ENCODE data around the gene PPP1R13B. TPM values are rescaled to one million over a fixed set of nuclear protein-coding genes. Genes with fewer than 3 reads are reported as not detected.

PPP1R13B gene
- total and polyA plus RNA-seq, 7 experiments from 2014 or later, result 3.3 to 26.8 (median 16.9) TPM

GRCh38 chr14:103872481-103873113 is 25.2 kb upstream of the PPP1R13B start:
- Mint-ChIP-seq H3K4me1 (peaks cover 11 to 15% (median 13%) of the 10 kb centered on the region in 7 donors), H3K4me3 (peak overlapping the region; percentile 77 to 90 (median 83)), H3K36me3 (peaks cover 0 to 2% (median 0%) of the 10 kb centered on the region in 5 donors), H3K27me3 (no peaks in the 10 kb centered on the region), H3K9me3 (peaks cover 0 to 5% (median 0%) of the 10 kb centered on the region in 11 donors), H3K27ac (peak overlapping the region; percentile 66 to 93 (median 78))
- Histone ChIP-seq H3K4me1 (ENCODE audit: control insufficient read depth in 2 of 2, insufficient read depth in 2 of 2, low read length in 2 of 2) (peaks cover 5 to 9% of the 10 kb centered on the region in 2 donors), H3K36me3 (ENCODE audit: control insufficient read depth in 2 of 3, insufficient read depth in 3 of 3, low read length in 3 of 3) (no peaks in the 10 kb centered on the region), H3K4me3 (ENCODE audit: low read length) (peak overlapping the region; percentile 70), H3K27me3 (ENCODE audit: control insufficient read depth in 2 of 2, insufficient read depth in 2 of 2, low read length in 2 of 2) (no peaks in the 10 kb centered on the region), H3K9me3 (ENCODE audit: control insufficient read depth in 2 of 3, low read length in 3 of 3) (no peaks in the 10 kb centered on the region), H3K27ac (ENCODE audit: low read depth, low read length) (peak overlapping the region; percentile 70)
- ChIA-PET POLR2A (interaction anchor here (0.6 to 1.1 kb wide), 3 partner anchors 8 to 251 kb away, joined by 3 to 5 read pairs (median 3); no protein-coding TSS in a partner anchor), CTCF (interaction anchor here (0.7 kb wide), 1 partner anchor 63 kb away, joined by 3 read pairs; no protein-coding TSS in a partner anchor)
- DNase-seq, result peak in 5 of 9 donors; percentile 9 to 33 (median 23)
- peak; percentile 52 for ATAC-seq
- intact Hi-C loops (cut with micrococcal nuclease), result loop anchor here (1.0 kb wide), 2 partner anchors 25 to 49 kb away; partner anchors contain the start of gene PPP1R13B (in 2 of the 2)

- Mint-ChIP-seq H3K27me3 (no peaks in the 10 kb centered on the region), H3K4me1 (peaks cover 10 to 15% (median 12%) of the 10 kb centered on the region in 7 donors), H3K27ac (peak overlapping the region; percentile 66 to 93 (median 78)), H3K9me3 (peaks cover 0 to 5% (median 0%) of the 10 kb centered on the region in 11 donors), H3K36me3 (peaks cover 0 to 2% (median 0%) of the 10 kb centered on the region in 5 donors), H3K4me3 (peak overlapping the region; percentile 77 to 90 (median 83))
- ATAC-seq, result peak; percentile 90
- peak; percentile 51 to 87 (median 67) for DNase-seq
- H3K27me3 ChIP-seq (ENCODE audit: control insufficient read depth in 2 of 2, insufficient read depth in 2 of 2, low read length in 2 of 2), result no peaks in the 10 kb centered on the region
- intact Hi-C loops (cut with micrococcal nuclease), result loop anchor here (1.0 kb wide), 2 partner anchors 25 to 49 kb away; partner anchors contain the start of gene PPP1R13B (in 2 of the 2)
- H3K9me3 ChIP-seq (ENCODE audit: control insufficient read depth in 2 of 3, low read length in 3 of 3), result no peaks in the 10 kb centered on the region
- peak overlapping the region; percentile 70 for H3K27ac ChIP-seq (ENCODE audit: low read depth, low read length)
- peak overlapping the region; percentile 70 for H3K4me3 ChIP-seq (ENCODE audit: low read length)
- H3K4me1 ChIP-seq (ENCODE audit: control insufficient read depth in 2 of 2, insufficient read depth in 2 of 2, low read length in 2 of 2), result peaks cover 5 to 9% of the 10 kb centered on the region in 2 donors
- CTCF ChIA-PET, result interaction anchor here (1.0 kb wide), 1 partner anchor 7 kb away, joined by 3 read pairs; no protein-coding TSS in a partner anchor
- POLR2A ChIA-PET, result interaction anchor here (1.1 kb wide), 1 partner anchor 9 kb away, joined by 3 read pairs; no protein-coding TSS in a partner anchor
- no peaks in the 10 kb centered on the region for H3K36me3 ChIP-seq (ENCODE audit: control insufficient read depth in 2 of 3, insufficient read depth in 3 of 3, low read length in 3 of 3)
These were observed 24.5 kb upstream of the PPP1R13B start for GRCh38 chr14:103871596-103872480.

GRCh38 chr14:103870891-103871595 is 23.7 kb upstream of the PPP1R13B start:
- H3K4me3 Mint-ChIP-seq, result peak overlapping the region in 9 of 10 donors; percentile 41 to 89 (median 77)
- H3K27me3 Mint-ChIP-seq, result no peaks in the 10 kb centered on the region
- Histone ChIP-seq H3K4me1 (ENCODE audit: control insufficient read depth in 2 of 2, insufficient read depth in 2 of 2, low read length in 2 of 2) (peaks cover 5 to 9% of the 10 kb centered on the region in 2 donors), H3K4me3 (ENCODE audit: low read length) (no peak overlapping the region), H3K36me3 (ENCODE audit: control insufficient read depth in 2 of 3, insufficient read depth in 3 of 3, low read length in 3 of 3) (no peaks in the 10 kb centered on the region), H3K9me3 (ENCODE audit: control insufficient read depth in 2 of 3, low read length in 3 of 3) (no peaks in the 10 kb centered on the region), H3K27me3 (ENCODE audit: control insufficient read depth in 2 of 2, insufficient read depth in 2 of 2, low read length in 2 of 2) (no peaks in the 10 kb centered on the region), H3K27ac (ENCODE audit: low read depth, low read length) (peak overlapping the region; percentile 70)
- H3K27ac Mint-ChIP-seq, result no peak overlapping the region
- ChIA-PET CTCF (interaction anchor here (1.0 kb wide), 1 partner anchor 8 kb away, joined by 3 read pairs; no protein-coding TSS in a partner anchor), POLR2A (no interaction called here)
- intact Hi-C loops (cut with micrococcal nuclease), result no loop called here
- H3K9me3 Mint-ChIP-seq, result peaks cover 0 to 5% (median 0%) of the 10 kb centered on the region in 11 donors
- DNase-seq (no peak), ATAC-seq (no peak)
- H3K36me3 Mint-ChIP-seq, result peaks cover 0 to 2% (median 0%) of the 10 kb centered on the region in 5 donors
- H3K4me1 Mint-ChIP-seq, result peaks cover 10 to 15% (median 12%) of the 10 kb centered on the region in 7 donors

GRCh38 chr14:103870144-103870876 is 22.9 kb upstream of the PPP1R13B start:
- no peak overlapping the region for H3K27ac ChIP-seq (ENCODE audit: low read depth, low read length)
- H3K9me3 Mint-ChIP-seq, result peaks cover 0 to 5% (median 0%) of the 10 kb centered on the region in 11 donors
- ChIA-PET CTCF (interaction anchor here (1.0 kb wide), 1 partner anchor 9 kb away, joined by 3 read pairs; no protein-coding TSS in a partner anchor), POLR2A (no interaction called here)
- H3K36me3 Mint-ChIP-seq, result peaks cover 0 to 2% (median 0%) of the 10 kb centered on the region in 5 donors
- ATAC-seq (no peak), DNase-seq (no peak)
- intact Hi-C loops (cut with micrococcal nuclease), result no loop called here
- no peak overlapping the region for H3K4me3 ChIP-seq (ENCODE audit: low read length)
- H3K36me3 ChIP-seq (ENCODE audit: control insufficient read depth in 2 of 3, insufficient read depth in 3 of 3, low read length in 3 of 3), result no peaks in the 10 kb centered on the region
- H3K27ac Mint-ChIP-seq, result no peak overlapping the region
- peaks cover 10 to 15% (median 12%) of the 10 kb centered on the region in 7 donors for H3K4me1 Mint-ChIP-seq
- H3K4me1 ChIP-seq (ENCODE audit: control insufficient read depth in 2 of 2, insufficient read depth in 2 of 2, low read length in 2 of 2), result peaks cover 5 to 9% of the 10 kb centered on the region in 2 donors
- no peaks in the 10 kb centered on the region for H3K27me3 ChIP-seq (ENCODE audit: control insufficient read depth in 2 of 2, insufficient read depth in 2 of 2, low read length in 2 of 2)
- H3K9me3 ChIP-seq (ENCODE audit: control insufficient read depth in 2 of 3, low read length in 3 of 3), result no peaks in the 10 kb centered on the region
- H3K4me3 Mint-ChIP-seq, result peak overlapping the region in 1 of 10 donors; percentile 42
- no peaks in the 10 kb centered on the region for H3K27me3 Mint-ChIP-seq

- ChIA-PET POLR2A (no interaction called here), CTCF (no interaction called here)
- no peaks in the 10 kb centered on the region for H3K27me3 ChIP-seq (ENCODE audit: control insufficient read depth in 2 of 2, insufficient read depth in 2 of 2, low read length in 2 of 2)
- Mint-ChIP-seq H3K4me1 (peaks cover 5 to 10% (median 7%) of the 10 kb centered on the region in 7 donors), H3K27me3 (no peaks in the 10 kb centered on the region), H3K36me3 (no peaks in the 10 kb centered on the region), H3K4me3 (no peak overlapping the region), H3K9me3 (no peaks in the 10 kb centered on the region), H3K27ac (no peak overlapping the region)
- H3K36me3 ChIP-seq (ENCODE audit: control insufficient read depth in 2 of 3, insufficient read depth in 3 of 3, low read length in 3 of 3), result no peaks in the 10 kb centered on the region
- H3K27ac ChIP-seq (ENCODE audit: low read depth, low read length), result no peak overlapping the region
- intact Hi-C loops (cut with micrococcal nuclease), result no loop called here
- ATAC-seq, result no peak
- no peak for DNase-seq
- peaks cover 5 to 9% of the 10 kb centered on the region in 2 donors for H3K4me1 ChIP-seq (ENCODE audit: control insufficient read depth in 2 of 2, insufficient read depth in 2 of 2, low read length in 2 of 2)
- H3K9me3 ChIP-seq (ENCODE audit: control insufficient read depth in 2 of 3, low read length in 3 of 3), result no peaks in the 10 kb centered on the region
- H3K4me3 ChIP-seq (ENCODE audit: low read length), result no peak overlapping the region
These were observed 22.2 kb upstream of the PPP1R13B start for GRCh38 chr14:103869406-103870143.

Measured in naive thymus-derived CD4-positive, alpha-beta T cell (primary cell).